Nephron (organoid): Measurements from ENCODE around the gene TOGARAM1.

Source experiments
- H3K27ac Mint-ChIP-seq, 3 experiments: 2 replicates each; pipeline ENCODE4 v1.8.0; 2020; ENCODE audit warnings: mixed read lengths in 3 of 3, mild to moderate bottlenecking in 2 of 3, moderate library complexity in 1 of 3
- H3K27me3 Mint-ChIP-seq: 2 replicates; pipeline ENCODE4 v1.8.0; 2021; ENCODE audit warnings: low read depth, mild to moderate bottlenecking, moderate library complexity, mixed read lengths
- H3K36me3 Mint-ChIP-seq: 2 replicates; pipeline ENCODE4 v1.8.0; 2020; ENCODE audit warnings: low read depth, mixed read lengths
- H3K4me1 Mint-ChIP-seq: 2 replicates; pipeline ENCODE4 v1.8.0; 2020; ENCODE audit warnings: mixed read lengths
- H3K4me3 Mint-ChIP-seq, 3 experiments: 2 replicates each; pipeline ENCODE4 v1.8.0; 2020; ENCODE audit warnings: mild to moderate bottlenecking in 3 of 3, mixed read lengths in 3 of 3, moderate library complexity in 2 of 3
- H3K9me3 Mint-ChIP-seq: 2 replicates; pipeline ENCODE4 v1.8.0; 2020; ENCODE audit warnings: mixed read lengths
- TF ChIP-seq, protein P1 (sequence below), 3 experiments: fragments of 200-600 bp; sonication (generic); IDR thresholded peaks; one replicate each; pipeline ENCODE4 v1.5.0; 2021; ENCODE audit warnings: antibody characterized with exemption in 3 of 3; ENCODE audit not compliant: unreplicated experiment in 3 of 3

Gene TOGARAM1

DNA sequence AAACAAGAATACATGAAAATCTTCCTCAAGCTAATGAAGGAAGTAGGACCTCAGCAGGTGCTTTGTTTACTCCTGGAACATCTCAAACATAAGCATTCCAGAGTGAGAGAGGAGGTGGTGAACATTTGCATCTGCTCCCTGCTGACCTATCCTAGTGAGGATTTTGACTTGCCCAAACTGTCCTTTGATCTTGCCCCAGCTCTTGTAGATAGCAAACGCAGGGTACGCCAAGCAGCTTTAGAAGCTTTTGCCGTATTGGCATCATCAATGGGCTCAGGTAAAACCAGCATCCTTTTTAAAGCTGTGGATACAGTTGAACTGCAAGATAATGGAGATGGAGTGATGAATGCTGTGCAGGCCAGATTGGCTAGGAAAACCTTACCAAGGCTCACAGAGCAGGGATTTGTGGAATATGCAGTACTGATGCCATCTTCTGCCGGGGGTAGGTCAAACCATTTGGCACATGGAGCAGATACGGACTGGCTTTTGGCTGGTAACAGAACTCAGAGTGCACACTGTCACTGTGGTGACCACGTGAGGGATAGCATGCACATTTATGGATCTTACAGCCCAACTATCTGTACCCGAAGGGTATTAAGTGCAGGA lies 1.9 kb downstream of the TOGARAM1 start:
- H3K27me3 Mint-ChIP-seq: no peaks in the 10 kb centered on the region
- H3K4me1 Mint-ChIP-seq: peaks cover 49% of the 10 kb centered on the region
- peak overlapping the region in 1 of 3 experiments; percentile 16 for H3K27ac Mint-ChIP-seq
- peaks cover 7% of the 10 kb centered on the region for H3K9me3 Mint-ChIP-seq
- TF ChIP-seq, protein P1, sequence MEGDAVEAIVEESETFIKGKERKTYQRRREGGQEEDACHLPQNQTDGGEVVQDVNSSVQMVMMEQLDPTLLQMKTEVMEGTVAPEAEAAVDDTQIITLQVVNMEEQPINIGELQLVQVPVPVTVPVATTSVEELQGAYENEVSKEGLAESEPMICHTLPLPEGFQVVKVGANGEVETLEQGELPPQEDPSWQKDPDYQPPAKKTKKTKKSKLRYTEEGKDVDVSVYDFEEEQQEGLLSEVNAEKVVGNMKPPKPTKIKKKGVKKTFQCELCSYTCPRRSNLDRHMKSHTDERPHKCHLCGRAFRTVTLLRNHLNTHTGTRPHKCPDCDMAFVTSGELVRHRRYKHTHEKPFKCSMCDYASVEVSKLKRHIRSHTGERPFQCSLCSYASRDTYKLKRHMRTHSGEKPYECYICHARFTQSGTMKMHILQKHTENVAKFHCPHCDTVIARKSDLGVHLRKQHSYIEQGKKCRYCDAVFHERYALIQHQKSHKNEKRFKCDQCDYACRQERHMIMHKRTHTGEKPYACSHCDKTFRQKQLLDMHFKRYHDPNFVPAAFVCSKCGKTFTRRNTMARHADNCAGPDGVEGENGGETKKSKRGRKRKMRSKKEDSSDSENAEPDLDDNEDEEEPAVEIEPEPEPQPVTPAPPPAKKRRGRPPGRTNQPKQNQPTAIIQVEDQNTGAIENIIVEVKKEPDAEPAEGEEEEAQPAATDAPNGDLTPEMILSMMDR (IDR thresholded peaks at IDR 0.05; ENCODE audit: unreplicated experiment in 3 of 3): no peak
- H3K4me3 Mint-ChIP-seq: no peak overlapping the region
- H3K36me3 Mint-ChIP-seq: peaks cover 23% of the 10 kb centered on the region

DNA sequence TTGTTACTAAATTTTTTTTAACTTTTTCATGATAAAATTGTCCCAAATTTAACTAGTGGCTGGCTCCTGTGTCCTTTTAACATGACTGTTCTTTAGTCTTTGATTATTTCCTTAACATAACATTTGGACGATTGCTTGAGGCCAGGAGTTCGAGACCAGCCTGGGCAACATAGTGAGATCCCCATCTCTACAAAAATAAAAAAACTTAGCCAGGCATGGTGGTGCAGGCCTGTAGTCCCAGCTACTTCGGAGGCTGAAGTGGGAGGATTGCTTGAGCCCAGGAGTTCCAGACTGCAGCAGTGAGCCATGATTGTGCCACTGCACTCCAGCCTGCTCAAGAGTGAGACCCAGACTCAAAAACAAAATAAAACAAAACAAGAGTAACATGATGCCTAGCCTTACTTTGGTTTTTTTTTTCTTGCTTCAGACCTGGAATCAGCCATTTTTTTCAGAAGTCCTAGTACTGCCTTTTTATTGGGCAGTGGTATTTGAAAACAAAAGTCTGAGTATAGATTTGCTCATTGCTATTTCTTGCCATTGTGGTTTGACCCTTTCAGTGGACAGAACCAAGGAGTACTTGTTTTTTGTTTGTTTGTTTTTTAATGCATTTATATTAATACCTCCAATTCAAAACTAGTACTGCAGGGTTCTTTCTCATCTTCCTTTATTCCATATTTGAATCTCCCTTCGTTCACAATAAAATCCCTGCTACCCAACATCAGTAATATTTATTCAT lies 4.8 kb downstream of the TOGARAM1 start:
- peak overlapping the region; percentile 77 to 80 (median 80) for H3K4me3 Mint-ChIP-seq
- H3K4me1 Mint-ChIP-seq: peaks cover 51% of the 10 kb centered on the region
- peaks cover 27% of the 10 kb centered on the region for H3K9me3 Mint-ChIP-seq
- TF ChIP-seq, protein P1 (IDR thresholded peaks at IDR 0.05; ENCODE audit: unreplicated experiment in 3 of 3): no peak
- no peaks in the 10 kb centered on the region for H3K27me3 Mint-ChIP-seq
- peaks cover 52% of the 10 kb centered on the region for H3K36me3 Mint-ChIP-seq
- no peak overlapping the region for H3K27ac Mint-ChIP-seq

DNA sequence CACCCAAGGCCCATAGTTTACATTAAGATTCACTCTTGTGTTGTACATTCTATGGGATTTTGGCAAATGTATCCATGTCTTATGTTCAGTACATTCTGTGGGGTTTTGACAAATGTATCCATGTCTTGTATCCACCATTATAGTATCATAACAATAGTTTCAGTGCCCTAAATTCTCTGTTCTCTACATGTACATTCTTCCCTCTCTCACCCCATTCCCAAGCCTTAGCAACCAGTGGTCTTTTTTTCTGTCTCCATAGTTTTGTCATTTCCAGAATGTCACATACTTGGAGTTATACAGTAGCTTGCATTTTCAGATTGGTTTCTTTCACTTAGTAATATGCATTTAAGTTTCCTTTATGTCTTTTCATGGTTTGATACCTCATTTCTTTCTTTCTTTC lies 6.7 kb downstream of the TOGARAM1 start:
- TF ChIP-seq, protein P1 (IDR thresholded peaks at IDR 0.05; ENCODE audit: unreplicated experiment in 3 of 3): no peak
- Mint-ChIP-seq H3K27ac (no peak overlapping the region), H3K27me3 (no peaks in the 10 kb centered on the region), H3K9me3 (peaks cover 34% of the 10 kb centered on the region), H3K36me3 (peaks cover 70% of the 10 kb centered on the region), H3K4me1 (peaks cover 50% of the 10 kb centered on the region), H3K4me3 (peak overlapping the region; percentile 31 to 66 (median 66))

DNA sequence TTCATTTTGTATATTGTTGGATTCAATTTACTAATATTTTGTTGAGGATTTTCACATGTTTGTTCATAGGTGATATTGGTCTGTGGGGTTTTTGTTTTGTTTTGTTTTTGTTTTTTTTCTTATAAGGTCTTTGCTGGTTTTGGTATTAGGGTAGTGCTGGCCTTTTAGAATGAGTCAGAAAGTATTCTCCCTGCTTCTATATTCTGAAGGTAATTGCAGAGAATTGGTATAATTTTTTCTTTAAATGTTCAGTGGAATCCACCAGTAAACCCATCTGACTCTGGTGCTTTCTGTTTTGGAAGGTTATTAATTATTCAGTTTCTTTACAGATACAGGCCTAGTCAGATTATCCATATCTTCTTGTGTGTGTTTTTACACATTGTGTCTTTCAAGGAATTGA lies 8.9 kb downstream of the TOGARAM1 start:
- peaks cover 38% of the 10 kb centered on the region for H3K9me3 Mint-ChIP-seq
- no peaks in the 10 kb centered on the region for H3K27me3 Mint-ChIP-seq
- no peak overlapping the region for H3K4me3 Mint-ChIP-seq
- TF ChIP-seq, protein P1 (IDR thresholded peaks at IDR 0.05; ENCODE audit: unreplicated experiment in 3 of 3): no peak
- H3K27ac Mint-ChIP-seq: no peak overlapping the region
- peaks cover 80% of the 10 kb centered on the region for H3K36me3 Mint-ChIP-seq
- H3K4me1 Mint-ChIP-seq: peaks cover 32% of the 10 kb centered on the region

DNA sequence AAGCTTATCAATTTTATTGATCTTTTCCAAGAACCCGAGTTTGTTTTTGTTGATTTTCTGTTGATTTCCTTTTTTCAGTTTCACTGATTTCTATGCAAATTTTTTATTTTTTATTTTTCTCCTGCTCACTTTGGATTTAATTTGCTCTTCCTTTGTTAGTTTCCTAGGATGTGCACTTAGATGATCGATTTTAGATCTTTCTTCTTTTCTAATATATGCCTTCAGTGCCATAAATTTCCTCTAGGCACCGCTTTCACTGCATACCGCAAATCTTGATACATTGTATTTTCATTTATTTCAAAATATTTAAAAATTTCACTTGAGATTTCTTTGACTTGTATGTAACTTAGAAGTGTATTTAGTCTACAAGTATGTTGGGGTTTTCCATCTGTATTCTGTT lies 9.5 kb downstream of the TOGARAM1 start:
- Mint-ChIP-seq H3K4me3 (no peak overlapping the region), H3K4me1 (peaks cover 32% of the 10 kb centered on the region), H3K27me3 (no peaks in the 10 kb centered on the region), H3K36me3 (peaks cover 85% of the 10 kb centered on the region), H3K9me3 (peaks cover 38% of the 10 kb centered on the region), H3K27ac (no peak overlapping the region)
- TF ChIP-seq, protein P1 (IDR thresholded peaks at IDR 0.05; ENCODE audit: unreplicated experiment in 3 of 3): no peak

DNA sequence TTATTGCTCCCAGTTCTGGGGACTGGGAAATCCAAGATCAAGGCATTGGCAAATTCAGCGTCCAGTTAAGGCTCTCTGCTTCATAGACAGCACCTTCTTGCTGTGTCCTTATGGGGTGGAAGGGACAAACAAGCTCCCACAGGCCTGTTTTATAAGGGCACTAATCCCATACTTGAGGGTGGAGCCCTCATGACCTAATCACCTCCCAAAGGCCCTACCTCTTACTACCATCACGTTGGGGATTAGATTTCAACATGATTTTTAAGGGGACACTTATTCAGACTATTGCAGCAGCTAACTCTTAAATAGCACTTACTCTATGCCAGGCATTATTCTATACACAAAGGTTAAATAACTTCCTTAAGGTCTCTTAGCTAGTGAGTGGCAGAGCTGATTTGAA lies 17.3 kb downstream of the TOGARAM1 start:
- TF ChIP-seq, protein P1 (IDR thresholded peaks at IDR 0.05; ENCODE audit: unreplicated experiment in 3 of 3): no peak
- Mint-ChIP-seq H3K27me3 (no peaks in the 10 kb centered on the region), H3K9me3 (no peaks in the 10 kb centered on the region), H3K4me3 (no peak overlapping the region), H3K36me3 (peaks cover 15% of the 10 kb centered on the region), H3K27ac (no peak overlapping the region), H3K4me1 (peaks cover 14% of the 10 kb centered on the region)
